Endothelial cell of umbilical vein (primary cell): ENCODE measurements around the gene ITIH5. TPM values are rescaled to one million over a fixed set of nuclear protein-coding genes. Genes with fewer than 3 reads are reported as not detected.

Experiments used
- BruUV-seq: library from RNA; stranded (reverse); fragments of 400-500 nt; replicated peaks from 2 replicates; lab custom pipeline; 2021; lab: Mats Ljungman, UMichigan
- CTCF ChIA-PET: fragments of 300-600, 350-600 bp; sonication (Branson Sonifier 250); formaldehyde crosslinking; loops from one replicate; lab custom pipeline; 2021; ENCODE audit warnings: antibody characterized with exemption, inconsistent platforms; lab: Charles Lee
- POLR2A ChIA-PET: fragments of 300-600, 350-600 bp; sonication (Branson Sonifier 250); formaldehyde crosslinking; loops from one replicate; lab custom pipeline; 2021; ENCODE audit warnings: antibody characterized with exemption, inconsistent platforms; lab: Charles Lee
- DNase-seq: peaks from one replicate; pipeline ENCODE4 v3.0.0-alpha.2; 2011; ENCODE audit warnings: low read depth, low spot score
- FAIRE-seq: peaks from 2 replicates; lab custom pipeline; 2011; peaks lifted over from hg19 to GRCh38; lab: Jason Lieb, UNC
- H2AFZ ChIP-seq: 2 replicates; pipeline ENCODE4 v1.6.0; 2012; ENCODE audit warnings: low read depth, low read length, control low read depth, inconsistent platforms
- H3K27ac ChIP-seq: 2 replicates; pipeline ENCODE4 v1.5.1; 2011; ENCODE audit warnings: low read depth, mild to moderate bottlenecking, control low read depth, low read length, moderate library complexity; ENCODE audit not compliant: insufficient read depth
- H3K27me3 ChIP-seq, 2 experiments: 2 replicates each; pipeline versions ENCODE4 v1.6.0 to v1.6.1; 2011; ENCODE audit warnings: low read length in 2 of 2, mixed read lengths in 1 of 2; ENCODE audit not compliant: control insufficient read depth in 2 of 2, insufficient read depth in 2 of 2
- H3K36me3 ChIP-seq, 2 experiments: 2 replicates in 1 of 2; 3 replicates in 1 of 2; pipeline ENCODE4 v1.5.1; 2011; ENCODE audit warnings: low read length in 2 of 2, mild to moderate bottlenecking in 1 of 2, moderate library complexity in 1 of 2; ENCODE audit not compliant: control insufficient read depth in 2 of 2, insufficient read depth in 2 of 2; ENCODE audit errors: extremely low read depth in 1 of 2
- H3K4me1 ChIP-seq: 3 replicates; pipeline ENCODE4 v1.5.1; 2011; ENCODE audit warnings: mild to moderate bottlenecking, low read length; ENCODE audit not compliant: control insufficient read depth, insufficient read depth; ENCODE audit errors: extremely low read depth
- H3K4me2 ChIP-seq: 2 replicates; pipeline ENCODE4 v1.6.1; 2011; ENCODE audit warnings: low read length, control low read depth, mixed read lengths; ENCODE audit not compliant: insufficient read depth
- H3K4me3 ChIP-seq, 3 experiments: fragments of 200-600 bp in 1 of 3; sonication (generic), shearing (Covaris generic) in 1 of 3; replicated peaks in 1 of 3; 2 replicates each; pipeline ENCODE4 v1.5.1; 2011 to 2016; ENCODE audit warnings: control low read depth in 3 of 3, low read length in 3 of 3, mild to moderate bottlenecking in 2 of 3, inconsistent platforms in 1 of 3, low read depth in 1 of 3, moderate library complexity in 1 of 3; ENCODE audit not compliant: insufficient read depth in 1 of 3
- H3K79me2 ChIP-seq: 2 replicates; pipeline ENCODE4 v1.6.0; 2012; ENCODE audit warnings: low read length, inconsistent platforms; ENCODE audit not compliant: control insufficient read depth, insufficient read depth
- H3K9ac ChIP-seq: replicated peaks from 2 replicates; pipeline ENCODE3; 2011; ENCODE audit warnings: low read length, control low read depth; ENCODE audit not compliant: insufficient read depth; ENCODE audit errors: extremely low read depth
- H3K9me1 ChIP-seq: replicated peaks from 3 replicates; pipeline ENCODE4 v1.6.0; 2011; ENCODE audit warnings: mild to moderate bottlenecking, low read length; ENCODE audit not compliant: control insufficient read depth, insufficient read depth; ENCODE audit errors: extremely low read depth
- H3K9me3 ChIP-seq: replicated peaks from 2 replicates; pipeline ENCODE4 v1.5.1; 2012; ENCODE audit warnings: low read length, inconsistent platforms; ENCODE audit not compliant: control insufficient read depth, insufficient read depth
- H4K20me1 ChIP-seq: replicated peaks from 2 replicates; pipeline ENCODE3; 2011; ENCODE audit warnings: mild to moderate bottlenecking, low read length; ENCODE audit not compliant: control insufficient read depth, insufficient read depth; ENCODE audit errors: extremely low read depth
- EZH2 ChIP-seq: IDR thresholded peaks from 2 replicates; pipeline ENCODE4 v1.6.1; 2012; ENCODE audit warnings: borderline replicate concordance, low read depth, mild to moderate bottlenecking, moderate library complexity, low read length, inconsistent platforms; ENCODE audit not compliant: severe bottlenecking
- FOS ChIP-seq: IDR thresholded peaks from 2 replicates; pipeline ENCODE4 v1.6.1; 2011; ENCODE audit warnings: mild to moderate bottlenecking, low read length, moderate library complexity, borderline replicate concordance; ENCODE audit not compliant: insufficient read depth
- GATA2 ChIP-seq: IDR thresholded peaks from 2 replicates; pipeline ENCODE4 v1.7.0; 2011; ENCODE audit warnings: low read depth, mild to moderate bottlenecking, moderate library complexity, mixed read lengths, low read length; ENCODE audit not compliant: insufficient read length, insufficient read depth
- JUN ChIP-seq: IDR thresholded peaks from 2 replicates; pipeline ENCODE4 v1.6.1; 2011; ENCODE audit warnings: borderline replicate concordance, low read depth; ENCODE audit not compliant: insufficient read length, insufficient read depth
- MYC ChIP-seq: IDR thresholded peaks from one replicate; pipeline ENCODE4 v1.6.1; 2011; ENCODE audit warnings: mild to moderate bottlenecking, low read depth, low read length
- POLR2A ChIP-seq: IDR thresholded peaks from 2 replicates; pipeline ENCODE4 v1.6.1; 2012; ENCODE audit warnings: low read depth, mild to moderate bottlenecking, control low read depth, low read length
- POLR2AphosphoS5 ChIP-seq: IDR thresholded peaks from 2 replicates; pipeline ENCODE4 v1.6.1; 2012; ENCODE audit warnings: low read depth, mild to moderate bottlenecking, control low read depth, low read length, moderate library complexity; ENCODE audit not compliant: insufficient read depth
- dilution Hi-C: fragments of 300-500 bp; cut with MboI; formaldehyde crosslinking; loops from one replicate; pipeline ENCODE4 v1.15.0; 2019; ENCODE audit warnings: low sequenced_read_pairs; ENCODE audit not compliant: extremely low pct_ligation_motif_present
- intact Hi-C: fragments of 100-400 bp; cut with micrococcal nuclease; formaldehyde crosslinking; loops from one replicate; pipeline ENCODE4 v1.10.0; 2022
- polyA plus RNA-seq, 4 experiments: library from polyadenylated mRNA; depleted of rRNA in 3 of 4; stranded (reverse) in 3 of 4; unstranded in 1 of 4; fragments of >200 nt; gene quantifications; 2 replicates each; pipeline versions ENCODE4 v1.2.1 to v1.2.3, GENCODE V29; 2011 to 2012; ENCODE audit warnings: missing spikeins in 1 of 4
- total RNA-seq: library from RNA; stranded (reverse); gene quantifications from 2 replicates; pipeline ENCODE4 v1.2.3, GENCODE V29; 2021
- TF ChIP-seq, protein P1 (sequence below), 2 donors: IDR thresholded peaks; 1 replicate in 1 of 2; 2 replicates in 1 of 2; pipeline ENCODE4 v1.5.1; 2011; ENCODE audit warnings: low read length in 2 of 2, mild to moderate bottlenecking in 2 of 2, moderate library complexity in 2 of 2, control low read depth in 1 of 2, inconsistent platforms in 1 of 2, low read depth in 1 of 2; ENCODE audit not compliant: insufficient read depth in 1 of 2; ENCODE audit errors: extremely low read depth in 1 of 2
- TF ChIP-seq, protein P2 (sequence below): IDR thresholded peaks from 2 replicates; pipeline ENCODE4 v1.6.1; 2011; ENCODE audit not compliant: insufficient read depth, insufficient read length

ITIH5 gene
- total and polyA plus RNA-seq, 2 donors (not counting 3 experiments of a cell fraction or from before 2014, with no cell fraction given), result not detected

DNA sequence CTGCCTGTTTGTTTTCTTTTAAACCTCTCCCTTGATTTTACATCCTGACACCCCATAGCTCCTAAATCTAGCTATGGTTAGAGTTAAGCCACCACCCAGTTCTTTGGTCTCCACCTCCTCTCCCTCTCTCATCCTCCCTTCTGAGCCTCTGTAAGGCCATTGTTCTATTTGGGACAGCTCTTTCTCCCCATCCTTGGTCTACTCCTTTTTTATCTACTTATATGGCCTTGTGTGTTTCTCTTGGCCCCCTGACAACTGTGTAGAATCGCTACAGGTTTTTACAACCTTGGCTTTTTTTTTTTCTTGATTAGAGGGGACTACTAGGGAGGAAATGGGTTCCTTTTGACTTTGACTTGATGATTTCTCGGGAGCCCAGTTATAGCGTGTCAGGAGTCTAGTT lies 3.4 kb upstream of the ITIH5 start:
- TF ChIP-seq, protein P1, sequence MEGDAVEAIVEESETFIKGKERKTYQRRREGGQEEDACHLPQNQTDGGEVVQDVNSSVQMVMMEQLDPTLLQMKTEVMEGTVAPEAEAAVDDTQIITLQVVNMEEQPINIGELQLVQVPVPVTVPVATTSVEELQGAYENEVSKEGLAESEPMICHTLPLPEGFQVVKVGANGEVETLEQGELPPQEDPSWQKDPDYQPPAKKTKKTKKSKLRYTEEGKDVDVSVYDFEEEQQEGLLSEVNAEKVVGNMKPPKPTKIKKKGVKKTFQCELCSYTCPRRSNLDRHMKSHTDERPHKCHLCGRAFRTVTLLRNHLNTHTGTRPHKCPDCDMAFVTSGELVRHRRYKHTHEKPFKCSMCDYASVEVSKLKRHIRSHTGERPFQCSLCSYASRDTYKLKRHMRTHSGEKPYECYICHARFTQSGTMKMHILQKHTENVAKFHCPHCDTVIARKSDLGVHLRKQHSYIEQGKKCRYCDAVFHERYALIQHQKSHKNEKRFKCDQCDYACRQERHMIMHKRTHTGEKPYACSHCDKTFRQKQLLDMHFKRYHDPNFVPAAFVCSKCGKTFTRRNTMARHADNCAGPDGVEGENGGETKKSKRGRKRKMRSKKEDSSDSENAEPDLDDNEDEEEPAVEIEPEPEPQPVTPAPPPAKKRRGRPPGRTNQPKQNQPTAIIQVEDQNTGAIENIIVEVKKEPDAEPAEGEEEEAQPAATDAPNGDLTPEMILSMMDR (IDR thresholded peaks at IDR 0.05; ENCODE audit: extremely low read depth in 1 of 2, insufficient read depth in 1 of 2, low read depth in 1 of 2, low read length in 2 of 2), result no peak
- TF ChIP-seq MYC (no peak), JUN (no peak), EZH2 (no peak), GATA2 (no peak), POLR2A (no peak), FOS (no peak), POLR2AphosphoS5 (no peak)
- TF ChIP-seq, protein P2, sequence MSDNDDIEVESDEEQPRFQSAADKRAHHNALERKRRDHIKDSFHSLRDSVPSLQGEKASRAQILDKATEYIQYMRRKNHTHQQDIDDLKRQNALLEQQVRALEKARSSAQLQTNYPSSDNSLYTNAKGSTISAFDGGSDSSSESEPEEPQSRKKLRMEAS, result no peak
- peaks cover 19 to 20% of the 10 kb centered on the region in 2 experiments for H3K27me3 ChIP-seq
- no peaks in the 10 kb centered on the region for H4K20me1 ChIP-seq
- no peak overlapping the region for H3K4me3 ChIP-seq
- FAIRE-seq (no peak), DNase-seq (no peak)
- BruUV-seq, result no TSS peak
- no peak overlapping the region for H3K4me2 ChIP-seq
- no peak overlapping the region for H2AFZ ChIP-seq
- ChIA-PET POLR2A (no interaction called here), CTCF (interaction anchor here (0.5 to 1.4 kb wide), 3 partner anchors 17 to 144 kb away, joined by 3 to 8 read pairs (median 3); no protein-coding TSS in a partner anchor)
- dilution Hi-C loops (no loop called here), intact Hi-C loops (no loop called here)
- no peak overlapping the region for H3K27ac ChIP-seq
- H3K4me1 ChIP-seq, result no peaks in the 10 kb centered on the region
- H3K79me2 ChIP-seq, result no peaks in the 10 kb centered on the region
- H3K9ac ChIP-seq, result no peak overlapping the region
- H3K36me3 ChIP-seq, result no peaks in the 10 kb centered on the region
- no peaks in the 10 kb centered on the region for H3K9me3 ChIP-seq
- H3K9me1 ChIP-seq, result no peaks in the 10 kb centered on the region
